GM19455 (cell line): ENCODE results near the gene ETS2.

ENCODE experiments used
- ATAC-seq: cut with Tn5 transposase; IDR thresholded peaks from one replicate; pipeline ENCODE4 v1.9.1; 2021; ENCODE audit not compliant: unreplicated experiment

ETS2 gene

GRCh38 chr21:38777531-38777930 is 28.2 kb upstream of the ETS2 start:
- no peak for ATAC-seq

- no peak for ATAC-seq
Measured at GRCh38 chr21:38780879-38781278, 24.9 kb upstream of the ETS2 start.

- ATAC-seq = no peak
Measured at GRCh38 chr21:38784458-38785266, 21.1 kb upstream of the ETS2 start.

GRCh38 chr21:38785483-38785882 is 20.2 kb upstream of the ETS2 start:
- no peak for ATAC-seq

- no peak for ATAC-seq
Measured at GRCh38 chr21:38787016-38787415, 18.7 kb upstream of the ETS2 start.

- no peak for ATAC-seq
Measured at GRCh38 chr21:38787461-38788274, 18.1 kb upstream of the ETS2 start.

GRCh38 chr21:38788275-38788905 is 17.3 kb upstream of the ETS2 start:
- no peak for ATAC-seq

GRCh38 chr21:38789275-38789674 is 16.5 kb upstream of the ETS2 start:
- no peak for ATAC-seq

- no peak for ATAC-seq
Measured at GRCh38 chr21:38790059-38790458, 15.7 kb upstream of the ETS2 start.

GRCh38 chr21:38790961-38791360 is 14.8 kb upstream of the ETS2 start:
- ATAC-seq = no peak

- no peak for ATAC-seq
Measured at GRCh38 chr21:38792676-38793459, 12.9 kb upstream of the ETS2 start.

GRCh38 chr21:38793926-38794713 is 11.6 kb upstream of the ETS2 start:
- no peak for ATAC-seq

GRCh38 chr21:38794978-38795377 is 10.8 kb upstream of the ETS2 start:
- ATAC-seq = no peak

- ATAC-seq = no peak
Measured at GRCh38 chr21:38795475-38795874, 10.3 kb upstream of the ETS2 start.

GRCh38 chr21:38796424-38796823 is 9.3 kb upstream of the ETS2 start:
- no peak for ATAC-seq

- ATAC-seq = no peak
Measured at GRCh38 chr21:38797470-38797869, 8.3 kb upstream of the ETS2 start.

- ATAC-seq = no peak
Measured at GRCh38 chr21:38798081-38798480, 7.6 kb upstream of the ETS2 start.

- no peak for ATAC-seq
Measured at GRCh38 chr21:38798481-38798882, 7.2 kb upstream of the ETS2 start.

- no peak for ATAC-seq
Measured at GRCh38 chr21:38800046-38800758, 5.5 kb upstream of the ETS2 start.
